Measurements from ENCODE around the gene DIO3.
A peak's percentile ranks its signal among the peaks of the same experiment; 100 is the strongest.
"Not testable (repeated sequence)": the region's sequence is repeated elsewhere in the genome, so short reads cannot be mapped to it uniquely, and the experiment has no call there.

Gene DIO3

GRCh38 chr14:101559624-101560533, 1.4 kb upstream of the DIO3 start:
- DNase-seq = no peak

DNA sequence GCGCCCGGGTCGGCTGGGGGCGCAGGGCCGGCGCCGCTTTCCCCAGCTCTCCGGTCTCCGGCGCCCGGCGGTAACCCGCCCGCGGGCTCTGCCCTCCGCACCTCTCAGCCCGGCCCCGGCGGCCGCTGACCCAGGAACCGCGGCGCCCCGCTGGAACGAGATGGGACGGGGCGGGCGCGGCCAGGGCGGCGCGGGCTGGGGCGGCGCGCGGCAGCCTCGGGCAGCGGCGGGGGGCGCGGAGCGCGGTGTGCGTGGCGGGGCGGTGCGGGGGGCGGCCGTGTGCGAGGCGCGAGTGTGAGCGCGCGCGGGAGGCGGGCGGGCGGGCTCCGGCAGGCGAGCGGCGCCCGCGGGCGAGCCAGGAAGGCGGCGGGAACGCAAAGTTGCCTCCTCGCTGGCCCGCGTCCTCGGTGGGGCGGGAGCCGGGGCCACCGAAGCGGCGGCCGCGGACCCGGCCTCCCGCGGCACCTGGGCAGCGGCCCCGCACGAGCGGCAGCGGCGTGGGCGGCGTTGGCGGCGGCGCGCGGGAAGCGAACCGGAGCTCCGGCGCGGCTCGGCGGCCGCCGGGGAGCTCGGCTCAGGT, 671 bp upstream of the DIO3 start:
- no peak for DNase-seq

DNA sequence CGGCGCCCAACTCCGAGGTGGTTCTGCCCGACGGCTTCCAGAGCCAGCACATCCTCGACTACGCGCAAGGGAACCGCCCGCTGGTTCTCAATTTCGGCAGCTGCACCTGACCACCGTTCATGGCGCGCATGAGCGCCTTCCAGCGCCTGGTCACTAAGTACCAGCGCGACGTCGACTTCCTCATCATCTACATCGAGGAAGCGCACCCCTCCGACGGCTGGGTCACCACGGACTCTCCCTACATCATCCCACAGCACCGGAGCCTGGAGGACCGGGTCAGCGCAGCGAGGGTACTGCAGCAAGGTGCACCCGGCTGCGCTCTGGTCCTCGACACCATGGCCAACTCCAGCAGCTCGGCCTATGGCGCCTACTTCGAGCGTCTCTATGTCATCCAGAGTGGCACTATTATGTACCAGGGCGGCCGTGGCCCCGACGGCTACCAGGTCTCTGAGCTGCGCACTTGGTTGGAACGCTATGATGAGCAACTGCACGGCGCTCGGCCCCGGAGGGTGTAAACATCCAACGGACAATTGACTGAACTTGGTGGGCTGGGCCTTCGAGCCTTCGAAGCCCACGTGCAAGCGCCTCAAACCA, 699 bp downstream of the DIO3 start:
- DNase-seq = no peak

GRCh38 chr14:101562659-101563351, 1.5 kb downstream of the DIO3 start:
- DNase-seq = peak; percentile 13

DNA sequence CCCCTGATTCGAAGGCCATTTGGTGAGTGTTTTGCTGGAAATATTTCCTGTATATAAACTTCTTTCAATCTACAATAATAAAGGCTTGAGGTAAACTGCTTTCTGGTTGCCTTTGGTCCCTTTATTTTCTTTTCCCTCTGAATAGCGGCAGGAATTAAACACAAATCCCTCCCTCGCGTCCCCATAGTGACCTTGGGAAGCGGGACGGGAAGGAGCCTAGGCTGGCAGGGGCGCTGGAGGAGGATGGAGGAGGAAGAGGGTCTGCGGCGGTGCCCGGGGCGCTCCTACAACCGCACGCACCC, 2.0 kb downstream of the DIO3 start:
- no peak for DNase-seq

DNA sequence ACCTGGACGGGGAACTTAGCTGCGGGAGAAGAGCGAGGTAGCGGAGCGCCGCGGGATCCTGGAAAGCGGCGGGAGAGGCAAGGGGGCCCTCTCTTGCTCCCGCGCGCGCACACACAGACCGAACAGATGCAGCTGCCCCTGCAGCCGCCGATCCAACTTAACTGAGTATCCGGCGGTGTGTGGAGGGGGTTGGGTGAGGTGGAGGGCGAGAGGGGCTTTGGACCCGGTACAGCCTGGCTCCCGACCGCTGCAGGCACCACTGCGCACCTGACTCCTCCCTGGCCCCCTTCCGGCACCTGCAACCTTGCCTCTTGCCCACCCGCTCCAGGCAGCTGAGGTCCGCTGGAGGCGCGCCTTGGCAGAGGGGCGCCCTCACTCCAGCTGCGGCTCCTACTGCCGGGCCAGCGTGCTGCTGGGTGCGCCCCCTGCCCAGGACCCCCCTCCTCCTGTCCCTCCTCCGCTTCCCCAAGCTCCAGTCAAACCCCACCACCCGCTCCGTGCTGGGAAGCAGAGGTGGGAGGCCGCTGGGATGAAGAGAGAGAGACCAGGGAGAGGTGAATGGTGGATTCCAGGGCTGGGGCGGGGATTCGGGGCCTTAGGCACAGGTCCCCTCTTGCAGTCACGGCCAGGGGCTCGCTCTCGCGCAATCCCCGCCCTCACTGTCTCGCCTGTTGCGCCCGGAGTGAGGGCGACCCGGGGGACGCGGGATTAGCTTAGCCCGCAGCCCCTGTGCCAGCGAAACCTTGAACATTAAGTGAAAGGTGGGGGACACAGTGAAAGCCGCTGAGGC, 2.6 kb downstream of the DIO3 start:
- DNase-seq = no peak

- no peak for DNase-seq
Measured at GRCh38 chr14:101564444-101564776, 3.1 kb downstream of the DIO3 start.

DNA sequence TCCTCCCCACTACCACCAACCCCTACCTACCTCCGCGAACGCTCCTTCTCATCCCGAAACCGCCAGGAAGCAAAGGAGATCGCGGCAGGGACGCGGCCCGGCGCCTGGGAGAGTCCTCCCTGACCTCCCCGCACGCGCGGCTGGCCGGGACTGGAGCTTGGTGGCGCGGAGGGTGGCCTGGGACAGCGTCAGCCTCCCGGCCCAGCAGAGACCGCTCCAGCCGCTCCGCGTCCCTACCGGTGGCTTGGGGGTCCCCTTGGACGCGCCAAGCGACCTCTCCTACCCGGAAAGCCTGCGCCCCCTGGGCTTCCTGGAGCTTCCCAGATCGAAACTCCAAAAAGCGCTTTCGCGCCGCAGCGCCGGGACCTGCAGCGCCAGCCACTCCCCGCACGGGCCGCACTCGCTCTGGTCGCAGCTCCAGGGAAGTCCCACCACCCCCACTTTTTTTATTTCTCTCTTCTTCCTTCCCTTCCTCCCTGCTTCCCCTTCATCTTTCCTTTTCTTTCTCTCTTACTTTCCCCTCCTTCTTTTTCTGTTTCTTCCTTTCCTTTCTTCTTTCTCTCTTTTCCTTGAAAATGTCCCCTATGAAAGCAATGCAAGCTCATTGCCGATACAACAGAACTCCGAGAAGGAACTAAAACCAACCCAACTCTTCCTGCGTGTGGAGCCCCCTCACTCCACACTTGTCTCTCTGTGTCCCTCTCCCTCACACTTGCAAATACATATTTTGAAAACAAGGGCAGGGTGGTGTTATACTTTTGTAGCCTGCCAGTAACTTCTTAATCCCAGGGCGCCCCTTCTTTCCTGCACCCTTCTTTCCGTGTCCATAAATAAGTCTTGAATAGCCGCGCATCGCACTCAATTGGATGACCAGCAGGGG, 3.8 kb downstream of the DIO3 start:
- no peak for DNase-seq

- no peak for DNase-seq
Measured at GRCh38 chr14:101567252-101567651, 6.0 kb downstream of the DIO3 start.

DNA sequence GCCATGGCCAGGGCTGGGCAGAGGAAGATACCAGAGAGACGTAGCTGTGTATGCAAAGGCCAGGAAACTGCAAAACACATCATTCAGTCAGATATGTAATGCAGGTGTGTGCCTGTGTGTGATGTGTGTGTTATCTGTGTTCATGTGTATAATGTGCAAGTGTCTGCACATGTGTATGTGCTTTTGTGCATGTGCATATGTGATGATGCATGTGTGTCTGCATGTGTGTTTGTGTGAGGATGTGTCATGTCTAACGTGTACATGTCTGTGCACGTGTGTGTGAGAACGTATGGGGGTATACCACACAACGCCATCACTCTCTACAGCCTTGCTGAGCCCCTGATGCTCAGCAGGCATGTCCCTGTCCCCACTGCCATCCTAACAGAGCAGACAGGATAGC, 9.7 kb downstream of the DIO3 start:
- DNase-seq = no peak

DNA sequence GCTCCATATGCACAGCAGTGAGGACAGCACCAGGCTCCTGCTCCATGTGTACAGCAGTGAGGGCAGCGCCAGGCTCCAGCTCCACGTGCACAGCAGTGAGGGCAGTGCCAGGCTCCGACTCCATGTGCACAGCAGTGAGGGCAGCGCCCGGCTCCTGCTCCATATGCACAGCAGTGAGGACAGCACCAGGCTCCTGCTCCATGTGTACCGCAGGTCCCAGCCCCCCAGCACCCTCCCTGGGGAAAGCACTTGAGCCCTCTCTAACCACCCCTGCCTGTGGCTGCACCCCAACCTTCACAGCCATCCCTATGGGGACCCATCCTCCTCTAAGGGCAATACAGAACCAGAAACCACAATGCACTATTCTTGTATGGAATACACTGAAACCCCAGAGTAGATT, 11.2 kb downstream of the DIO3 start:
- DNase-seq = not testable (repeated sequence)

GRCh38 chr14:101573289-101573688, 12.0 kb downstream of the DIO3 start:
- DNase-seq = no peak

DNA sequence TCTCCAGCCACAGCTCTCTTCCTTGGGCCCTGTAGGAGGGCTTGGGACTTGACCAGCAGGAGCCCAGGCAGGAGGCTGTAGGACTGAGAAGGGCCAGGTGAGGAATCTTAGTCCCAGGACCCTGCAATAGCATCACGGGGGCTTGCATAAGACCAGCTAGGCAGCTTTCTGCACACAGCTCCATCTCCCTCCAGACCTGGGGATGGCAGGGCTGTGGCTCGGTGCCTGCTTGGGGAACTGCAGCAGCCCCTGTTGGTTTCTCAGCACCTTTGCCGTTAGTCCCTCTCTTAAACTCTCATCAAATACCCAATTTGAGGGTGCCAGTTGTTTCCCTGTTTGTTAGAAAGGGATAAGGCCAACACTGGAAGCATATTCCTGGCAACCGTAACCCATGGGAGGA, 14.3 kb downstream of the DIO3 start:
- DNase-seq = no peak

DNA sequence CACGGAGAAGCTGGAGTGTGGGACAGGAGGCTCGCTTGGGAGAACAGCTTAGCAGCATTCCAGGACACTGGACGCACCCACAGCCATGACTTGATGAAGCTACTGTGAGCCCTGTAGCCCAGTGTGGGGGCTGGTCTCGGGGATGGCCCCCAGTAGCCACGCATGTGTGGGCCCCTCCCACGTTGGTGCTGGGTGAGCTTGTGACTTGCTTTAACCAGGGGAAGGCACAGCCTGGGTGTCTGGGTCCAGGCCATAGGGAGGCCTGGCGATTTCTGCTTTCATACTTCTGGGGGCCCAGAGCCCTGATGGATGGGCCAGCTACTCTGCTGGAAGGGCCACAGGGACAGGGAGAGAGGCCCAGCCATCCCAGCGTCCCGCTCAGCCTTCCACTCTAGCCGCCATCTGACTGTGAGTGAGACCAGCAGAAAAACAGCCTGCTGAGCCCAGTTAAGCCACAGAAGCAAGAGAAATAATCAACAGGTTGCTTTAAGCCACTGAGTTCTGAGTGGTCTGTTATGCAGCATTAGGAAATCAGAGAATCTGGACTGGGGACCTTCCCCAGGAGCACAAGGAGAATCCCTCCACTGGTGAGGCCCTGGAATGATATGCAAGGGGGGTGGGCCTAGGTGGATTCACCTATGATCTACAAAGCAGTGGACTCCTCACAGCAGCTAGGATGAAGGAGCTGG, 16.1 kb downstream of the DIO3 start:
- DNase-seq = no peak

DNA sequence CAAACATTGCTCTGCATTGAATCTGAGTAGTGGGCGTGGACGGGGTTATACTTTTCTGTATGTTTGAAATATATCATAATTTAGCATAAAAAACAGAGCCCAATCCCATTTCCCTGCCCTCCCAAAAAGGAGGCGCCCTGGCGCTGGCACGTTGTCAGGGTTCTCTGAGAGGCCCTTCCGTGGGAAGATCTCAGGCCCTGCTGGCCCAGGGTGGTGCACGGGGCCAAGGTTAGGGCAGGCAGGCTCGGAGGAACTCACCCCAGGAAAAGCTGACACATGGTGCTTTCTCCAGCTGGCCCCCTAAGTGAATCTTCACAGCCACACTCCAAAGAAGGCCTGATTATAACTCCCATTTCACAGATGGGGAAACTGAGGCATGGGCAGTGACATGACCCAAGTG, 17.2 kb downstream of the DIO3 start:
- no peak for DNase-seq

- no peak for DNase-seq
Measured at GRCh38 chr14:101579372-101580080, 18.2 kb downstream of the DIO3 start.

GRCh38 chr14:101581806-101582205, 20.5 kb downstream of the DIO3 start:
- DNase-seq = no peak

- DNase-seq = no peak
Measured at GRCh38 chr14:101582294-101582693, 21.0 kb downstream of the DIO3 start.

DNA sequence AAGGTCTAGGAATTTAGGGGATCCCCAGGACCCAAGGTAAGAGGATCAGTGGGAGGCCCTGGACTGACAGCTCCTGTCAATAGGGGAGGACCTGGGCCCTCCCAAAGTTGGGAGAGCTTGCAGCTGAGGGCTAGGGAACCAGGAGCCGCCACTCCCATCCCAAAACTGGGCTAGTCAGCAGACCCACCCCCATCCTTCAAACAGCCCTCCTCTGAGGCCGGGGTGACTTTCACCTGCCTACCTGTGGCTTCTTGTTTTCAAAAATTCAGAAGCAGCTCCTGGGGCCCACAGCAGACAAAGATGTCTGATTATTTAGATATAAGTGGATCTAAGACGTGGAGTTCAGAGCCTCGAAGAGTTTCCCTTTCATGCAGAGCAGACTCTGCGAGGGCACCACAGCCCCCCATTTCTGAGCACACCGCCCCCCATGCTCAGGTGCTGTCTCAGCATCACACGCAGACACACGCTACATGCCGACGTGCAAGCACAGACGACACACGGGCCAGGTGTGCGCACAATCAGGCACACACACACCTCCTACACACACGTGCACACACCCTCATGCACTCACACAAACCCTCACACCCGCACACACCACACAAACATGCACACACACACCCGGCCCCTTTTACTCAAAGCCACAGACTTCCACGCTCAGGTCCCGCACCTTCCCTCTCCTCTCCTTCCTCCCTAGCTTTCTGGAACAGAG, 21.9 kb downstream of the DIO3 start:
- no peak for DNase-seq

- no peak for DNase-seq
Measured at GRCh38 chr14:101583715-101584054, 22.4 kb downstream of the DIO3 start.
